Measurements from ENCODE around the gene SLC25A23.
A peak's percentile ranks its signal among the peaks of the same experiment; 100 is the strongest.

Gene SLC25A23

GRCh38 chr19:6394831-6395230 lies 64.8 kb downstream of the SLC25A23 start:
- H3K4me3 ChIP-seq = no peak overlapping the region
- TF ChIP-seq FOXP2 (optimal IDR thresholded peaks at IDR 0.05; ENCODE audit: control extremely low read depth, extremely low read length, insufficient read depth) (no peak), POLR2AphosphoS5 (IDR thresholded peaks at IDR 0.05; ENCODE audit: borderline replicate concordance, low read depth, low read length) (no peak), EZH2 (IDR thresholded peaks at IDR 0.05) (no peak)
- H3K9ac ChIP-seq (ENCODE audit: insufficient read length) = no peak overlapping the region
- H3K27ac ChIP-seq = no peak overlapping the region
- no peaks in the 10 kb centered on the region for H3K9me3 ChIP-seq (ENCODE audit: low read depth, low read length)
- DNase-seq (ENCODE audit: low read depth, low spot score) = no peak
- peaks cover 14% of the 10 kb centered on the region for H3K36me3 ChIP-seq (ENCODE audit: insufficient read depth, low read length)

DNA sequence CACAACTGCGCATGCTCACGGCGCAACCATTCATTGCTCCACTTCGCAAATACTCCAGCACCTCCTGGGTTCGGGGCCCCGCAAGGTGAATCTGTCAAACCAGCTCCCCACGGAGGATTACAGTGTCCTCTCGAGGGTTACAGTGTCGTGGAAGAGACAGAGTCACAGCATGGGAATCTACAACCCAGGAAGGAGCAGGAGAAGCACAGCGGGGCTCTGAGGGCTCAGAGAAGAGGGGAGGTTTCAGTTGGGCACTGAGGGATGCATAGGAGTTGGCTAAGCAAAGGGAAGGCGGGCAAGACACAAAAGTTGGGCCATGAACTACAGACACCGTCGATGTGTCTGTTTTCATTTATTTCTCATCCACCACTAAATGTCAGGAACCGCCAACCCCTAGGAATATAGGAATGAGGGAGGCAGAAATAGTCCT lies 65.6 kb downstream of the SLC25A23 start:
- Histone ChIP-seq H3K36me3 (ENCODE audit: insufficient read depth, low read length) (peaks cover 21% of the 10 kb centered on the region), H3K9ac (ENCODE audit: insufficient read length) (peak overlapping the region; percentile 87), H3K4me3 (peak overlapping the region; percentile 81), H3K27ac (peak overlapping the region; percentile 73), H3K9me3 (ENCODE audit: low read depth, low read length) (no peaks in the 10 kb centered on the region)
- DNase-seq (ENCODE audit: low read depth, low spot score) = no peak
- TF ChIP-seq EZH2 (IDR thresholded peaks at IDR 0.05) (no peak), POLR2AphosphoS5 (IDR thresholded peaks at IDR 0.05; ENCODE audit: borderline replicate concordance, low read depth, low read length) (peak; percentile 40), FOXP2 (optimal IDR thresholded peaks at IDR 0.05; ENCODE audit: control extremely low read depth, extremely low read length, insufficient read depth) (no peak)

GRCh38 chr19:6393074-6393982 lies 66.3 kb downstream of the SLC25A23 start, which contains the start of gene GTF2F1:
TSS of gene GTF2F1 (minus strand) at chr19:6393164. CDS start at chr19:6392995, 169 bp downstream.
- peak within 1 kb of the TSS; percentile 73 for H3K27ac ChIP-seq
- no peaks in the 10 kb centered on the region for H3K9me3 ChIP-seq (ENCODE audit: low read depth, low read length)
- H3K9ac ChIP-seq (ENCODE audit: insufficient read length) = peak within 1 kb of the TSS; percentile 87
- peaks cover 27% of the 10 kb centered on the region for H3K36me3 ChIP-seq (ENCODE audit: insufficient read depth, low read length)
- DNase-seq (ENCODE audit: low read depth, low spot score) = peak; percentile 88
- TF ChIP-seq EZH2 (IDR thresholded peaks at IDR 0.05) = no peak
- TF ChIP-seq FOXP2 (optimal IDR thresholded peaks at IDR 0.05; ENCODE audit: control extremely low read depth, extremely low read length, insufficient read depth) = peak; percentile 35
- TF ChIP-seq POLR2AphosphoS5 (IDR thresholded peaks at IDR 0.05; ENCODE audit: borderline replicate concordance, low read depth, low read length) = peak; percentile 75
- peak within 1 kb of the TSS; percentile 81 for H3K4me3 ChIP-seq

DNA sequence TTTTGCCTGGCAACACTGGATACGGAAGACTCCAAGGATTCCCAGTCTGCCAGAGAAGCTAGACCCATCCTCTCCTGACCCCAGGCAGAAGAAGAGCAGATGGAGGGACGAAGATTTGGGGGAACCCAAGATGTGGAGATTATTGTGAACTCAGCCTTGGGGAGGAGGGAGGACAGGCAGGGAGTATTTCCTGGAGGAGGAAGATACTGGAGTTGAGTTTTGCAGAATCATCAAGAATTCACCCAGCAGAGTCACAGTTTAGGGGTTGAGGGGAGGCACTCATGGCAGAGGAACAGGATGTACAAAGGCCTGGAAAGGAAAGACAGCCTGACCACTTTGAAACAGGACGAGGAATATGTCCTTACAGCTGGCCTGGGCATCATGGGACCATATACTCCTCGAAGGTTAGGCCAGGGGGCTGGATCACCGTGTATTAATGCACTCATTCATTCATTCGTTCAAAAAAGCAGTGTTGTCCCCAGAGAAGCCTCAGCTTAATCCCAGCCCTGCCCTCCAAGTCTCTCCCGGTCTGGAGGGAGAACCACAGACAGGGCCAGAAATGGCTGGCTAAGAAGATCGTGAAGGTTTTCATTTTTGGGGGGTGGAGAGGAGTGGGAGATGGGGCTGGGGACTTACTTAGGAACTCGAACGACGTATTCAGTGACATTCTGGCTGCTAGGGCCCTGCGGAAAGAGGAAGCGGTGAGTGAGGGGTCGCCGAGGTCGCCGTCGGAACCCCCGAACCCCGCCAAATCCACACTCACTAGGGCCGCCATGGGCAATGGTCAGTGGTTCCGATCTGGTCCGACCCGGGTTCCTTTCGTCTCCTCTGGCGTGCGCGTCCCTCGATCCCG lies 67.1 kb downstream of the SLC25A23 start:
- no peak for DNase-seq (ENCODE audit: low read depth, low spot score)
- Histone ChIP-seq H3K27ac (peak overlapping the region; percentile 46; the same call in 1 of the 2 replicates), H3K36me3 (ENCODE audit: insufficient read depth, low read length) (peaks cover 35% of the 10 kb centered on the region), H3K9ac (ENCODE audit: insufficient read length) (peak overlapping the region; percentile 87), H3K4me3 (peak overlapping the region; percentile 81), H3K9me3 (ENCODE audit: low read depth, low read length) (no peaks in the 10 kb centered on the region)
- no peak for TF ChIP-seq EZH2 (IDR thresholded peaks at IDR 0.05)
- no peak for TF ChIP-seq FOXP2 (optimal IDR thresholded peaks at IDR 0.05; ENCODE audit: control extremely low read depth, extremely low read length, insufficient read depth)
- no peak for TF ChIP-seq POLR2AphosphoS5 (IDR thresholded peaks at IDR 0.05; ENCODE audit: borderline replicate concordance, low read depth, low read length)
